ENCODE measurements around the gene CSE1L.

DNA sequence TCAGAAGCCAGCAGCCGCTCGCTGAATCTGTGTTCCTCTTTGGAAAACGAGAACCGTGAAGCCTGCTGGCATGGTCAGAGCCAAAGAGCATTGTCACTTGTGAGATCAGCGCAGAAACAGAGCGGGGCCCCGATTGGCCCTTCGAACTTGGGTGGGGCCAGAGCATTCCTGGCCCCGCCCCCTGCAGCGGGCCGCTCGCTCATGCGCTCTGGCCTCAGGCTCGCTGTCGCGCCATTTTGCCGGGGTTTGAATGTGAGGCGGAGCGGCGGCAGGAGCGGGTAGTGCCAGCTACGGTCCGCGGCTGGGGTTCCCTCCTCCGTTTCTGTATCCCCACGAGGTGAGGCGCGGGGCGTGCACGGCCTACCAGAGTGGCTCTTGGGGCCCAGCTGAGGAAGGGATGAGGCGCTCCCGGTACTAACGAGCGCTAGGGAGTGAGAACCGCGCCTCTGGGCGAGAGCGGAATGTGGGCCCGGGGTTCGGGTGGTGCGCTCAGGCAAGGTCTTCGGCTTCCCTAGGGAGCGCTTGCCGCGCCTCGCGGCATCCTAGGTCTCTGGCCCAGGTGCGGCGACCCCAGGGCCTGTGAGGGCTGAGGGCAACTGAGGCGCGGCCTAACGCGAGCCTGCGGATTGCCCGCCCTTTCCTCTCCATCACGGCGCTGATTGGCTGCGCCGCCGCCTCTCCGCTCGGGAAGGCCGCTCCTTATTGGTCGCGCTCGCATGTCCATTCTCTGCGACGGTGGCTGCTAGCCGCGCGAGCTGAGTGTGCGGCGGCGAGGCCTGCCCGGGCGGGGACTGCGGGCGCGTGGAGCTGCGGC, at the start of gene CSE1L:
- peak in 2 of 3 experiments; percentile 16 to 54 for TF ChIP-seq CTCF (IDR thresholded peaks at IDR 0.05)
- TF ChIP-seq POLR2A (IDR thresholded peaks at IDR 0.05) = no peak

All from testis (tissue), 2 donors.